GM12891 (cell line): Measurements from ENCODE around the gene GDPD4.

Source experiments
- POLR2A ChIP-seq: IDR thresholded peaks from 2 replicates; pipeline ENCODE4 v1.6.1; 2011; ENCODE audit warnings: low read depth, low read length, control low read depth
- POLR2AphosphoS5 ChIP-seq: IDR thresholded peaks from 2 replicates; pipeline ENCODE4 v1.6.1; 2011; ENCODE audit warnings: low read depth, low read length, control low read depth
- POU2F2 ChIP-seq: IDR thresholded peaks from 2 replicates; pipeline ENCODE4 v1.6.1; 2011; ENCODE audit warnings: low read depth, mild to moderate bottlenecking, control low read depth, low read length, moderate library complexity
- SPI1 ChIP-seq: IDR thresholded peaks from 2 replicates; pipeline ENCODE4 v1.6.1; 2011; ENCODE audit warnings: low read depth, low read length, control low read depth

DNA sequence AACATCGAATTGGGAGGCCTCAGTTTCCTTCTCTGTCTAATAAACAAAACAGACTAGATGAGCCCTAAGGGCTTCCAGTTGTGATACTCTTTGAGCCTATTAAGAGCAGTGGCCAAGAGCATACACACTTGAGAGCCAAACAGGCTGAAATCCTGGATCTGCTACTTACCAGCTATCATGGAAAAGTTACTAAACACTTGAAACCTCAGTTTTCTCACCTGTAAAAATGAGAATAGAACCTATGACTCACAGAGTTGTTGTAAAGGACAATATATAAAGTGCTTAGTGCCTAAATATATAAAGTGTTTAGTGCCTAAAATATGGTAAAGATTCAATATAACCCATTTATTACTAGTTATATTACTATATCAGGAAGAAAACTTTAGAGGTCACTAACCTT, 23.7 kb upstream of the GDPD4 start:
- TF ChIP-seq POLR2A (no peak), POLR2AphosphoS5 (no peak), SPI1 (no peak), POU2F2 (no peak)
